ENCODE measurements around the gene APOD. TPM values are rescaled to one million over a fixed set of nuclear protein-coding genes. Genes with fewer than 3 reads are reported as not detected.

Gene APOD
- total and polyA plus RNA-seq, 9 of the 15 experiments (the other 6 are each of a cell fraction or from before 2014, with no cell fraction given): 0.18 to 0.50 (median 0.35) TPM; not detected in 1

- TF ChIP-seq ZNF518B (CRISPR knock-in tag; IDR thresholded peaks at IDR 0.05) (no peak), MCM2 (IDR thresholded peaks at IDR 0.05; ENCODE audit: low read depth) (no peak), ZNF174 (CRISPR knock-in tag; IDR thresholded peaks at IDR 0.05) (no peak), ZNF121 (CRISPR knock-in tag; conservative IDR thresholded peaks at IDR 0.05) (no peak)
These were observed 48.4 kb downstream of the APOD start (continued) for GRCh38 chr3:195535293-195535692.

- Histone ChIP-seq H3K27me3 (ENCODE audit: control insufficient read depth in 2 of 2, insufficient read depth in 2 of 2, low read length in 2 of 2) (no peaks in the 10 kb centered on the region), H3K4me3 (no peak overlapping the region), H3K4me1 (replicated peaks in 1 of 2; ENCODE audit: control insufficient read depth in 2 of 2, insufficient read depth in 2 of 2, low read length in 2 of 2) (peaks cover 0 to 2% of the 10 kb centered on the region in 2 experiments; a peak in 1 of 5 replicates), H3K9me1 (ENCODE audit: control insufficient read depth, insufficient read depth, low read length) (no peaks in the 10 kb centered on the region), H3K36me3 (ENCODE audit: control insufficient read depth, insufficient read depth, low read length) (peaks cover 7% of the 10 kb centered on the region; the same call in 2 of the 3 replicates), H3K79me2 (ENCODE audit: control insufficient read depth, insufficient read depth, low read length) (peaks cover 38% of the 10 kb centered on the region), H3K4me2 (ENCODE audit: insufficient read depth, low read length) (no peak overlapping the region), H2AFZ (ENCODE audit: low read depth, low read length) (no peak overlapping the region), H3K9me3 (replicated peaks; ENCODE audit: control insufficient read depth, insufficient read depth, low read depth, low read length) (no peaks in the 10 kb centered on the region), H3K27ac (ENCODE audit: extremely low read depth, low read depth, low read length) (no peak overlapping the region), H4K20me1 (replicated peaks; ENCODE audit: control insufficient read depth, insufficient read depth, low read length) (peaks cover 2% of the 10 kb centered on the region), H3K9ac (ENCODE audit: insufficient read depth in 1 of 2, low read depth in 2 of 2, low read length in 2 of 2) (no peak overlapping the region)
- ATAC-seq (no peak), FAIRE-seq (no peak), DNase-seq (ENCODE audit: extremely low read depth in 1 of 4, low spot score in 3 of 4) (no peak)
- WGBS (ENCODE audit: insufficient coverage, low coverage, missing lambda C conversion rate): 82% methylated on average over 7 of the region's 7 CpGs
- in situ Hi-C loops (cut with MboI) (no loop called here), intact Hi-C loops (cut with micrococcal nuclease) (no loop called here)
- ChIA-PET CTCF (ENCODE audit: low intra/inter-chr PET ratio) (no interaction called here), POLR2A (interaction anchor here (2.2 kb wide), 1 partner anchor 10 kb away, joined by 11 read pairs; the partner anchor contains the start of gene PPP1R2)
- BruUV-seq (replicated peaks): no TSS peak
- TF ChIP-seq ILK (tag; IDR thresholded peaks at IDR 0.05; ENCODE audit: borderline replicate concordance, low read depth): no peak
- TF ChIP-seq KLF16 (IDR thresholded peaks at IDR 0.05): no peak
- TF ChIP-seq KLF10 (CRISPR knock-in tag; IDR thresholded peaks at IDR 0.05): no peak
- no peak for TF ChIP-seq DDX20 (tag; IDR thresholded peaks at IDR 0.05; ENCODE audit: low read depth)
- no peak for TF ChIP-seq KLF6 (CRISPR knock-in tag; IDR thresholded peaks at IDR 0.05; ENCODE audit: borderline replicate concordance)
- no peak for TF ChIP-seq ZNF407 (IDR thresholded peaks at IDR 0.05; ENCODE audit: low read depth)
These were observed 50.9 kb downstream of the APOD start for GRCh38 chr3:195532834-195533233.
